ENCODE results near the gene GLIS2.

Gene GLIS2

GRCh38 chr16:4376126-4376892 lies 60.4 kb downstream of the GLIS2 start:
- TF ChIP-seq ZFX (IDR thresholded peaks at IDR 0.05) (no peak), CTCF (conservative IDR thresholded peaks at IDR 0.05) (no peak)
- H3K27ac ChIP-seq = peak overlapping the region; percentile 85

GRCh38 chr16:4376893-4377572 lies 61.2 kb downstream of the GLIS2 start:
- H3K27ac ChIP-seq = peak overlapping the region; percentile 85
- TF ChIP-seq CTCF (conservative IDR thresholded peaks at IDR 0.05) (no peak), ZFX (IDR thresholded peaks at IDR 0.05) (no peak)

- TF ChIP-seq CTCF (conservative IDR thresholded peaks at IDR 0.05) (no peak; the same call in 1 of the 2 replicates), ZFX (IDR thresholded peaks at IDR 0.05) (no peak)
- H3K27ac ChIP-seq = peak overlapping the region; percentile 85
These were observed 61.8 kb downstream of the GLIS2 start for GRCh38 chr16:4377573-4378154.

- H3K27ac ChIP-seq = peak overlapping the region; percentile 85; the same call in 1 of the 2 replicates
- TF ChIP-seq CTCF (conservative IDR thresholded peaks at IDR 0.05) (no peak), ZFX (IDR thresholded peaks at IDR 0.05) (no peak)
These were observed 62.3 kb downstream of the GLIS2 start for GRCh38 chr16:4378161-4378666.

GRCh38 chr16:4378999-4379690 lies 63.3 kb downstream of the GLIS2 start:
- TF ChIP-seq CTCF (conservative IDR thresholded peaks at IDR 0.05) (no peak), ZFX (IDR thresholded peaks at IDR 0.05) (no peak)

GRCh38 chr16:4380119-4381063 lies 64.5 kb downstream of the GLIS2 start:
- peak overlapping the region; percentile 16; the same call in 1 of the 2 replicates for H3K27ac ChIP-seq

More at GRCh38 chr16:4378999-4379690, 63.3 kb downstream of the GLIS2 start:
- no peak overlapping the region for H3K27ac ChIP-seq

More at GRCh38 chr16:4380119-4381063, 64.5 kb downstream of the GLIS2 start:
- TF ChIP-seq ZFX (IDR thresholded peaks at IDR 0.05) (no peak), CTCF (conservative IDR thresholded peaks at IDR 0.05) (no peak)

Data from C4-2B (cell line).